IPS-NIHi7 (cell line): ENCODE results near the gene FADS6.
A peak's percentile ranks its signal among the peaks of the same experiment; 100 is the strongest.

ENCODE experiments used
- DNase-seq: peaks from one replicate; pipeline ENCODE4 v3.0.0; 2012; ENCODE audit warnings: mixed read lengths; ENCODE audit errors: extremely low spot score

FADS6 gene, protein sequence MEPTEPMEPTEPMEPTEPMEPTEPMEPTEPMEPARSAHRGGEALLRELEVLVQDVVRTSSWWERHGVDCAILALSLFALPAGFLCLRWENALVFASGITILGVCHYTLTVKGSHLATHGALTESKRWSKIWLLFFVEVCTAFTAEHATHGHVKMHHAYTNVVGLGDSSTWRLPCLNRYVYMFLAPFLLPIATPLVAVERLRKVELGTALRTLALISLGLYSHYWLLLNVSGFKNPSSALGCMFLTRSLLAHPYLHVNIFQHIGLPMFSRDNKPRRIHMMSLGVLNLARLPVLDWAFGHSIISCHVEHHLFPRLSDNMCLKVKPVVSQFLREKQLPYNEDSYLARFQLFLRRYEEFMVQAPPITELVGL

GRCh38 chr17:74892974-74893911, at the start of gene FADS6:
Gene FADS6, minus strand, starts transcription at chr17:74893633. Its CDS starts 38 bp downstream, at chr17:74893595.
- peak; percentile 66 for DNase-seq

DNA sequence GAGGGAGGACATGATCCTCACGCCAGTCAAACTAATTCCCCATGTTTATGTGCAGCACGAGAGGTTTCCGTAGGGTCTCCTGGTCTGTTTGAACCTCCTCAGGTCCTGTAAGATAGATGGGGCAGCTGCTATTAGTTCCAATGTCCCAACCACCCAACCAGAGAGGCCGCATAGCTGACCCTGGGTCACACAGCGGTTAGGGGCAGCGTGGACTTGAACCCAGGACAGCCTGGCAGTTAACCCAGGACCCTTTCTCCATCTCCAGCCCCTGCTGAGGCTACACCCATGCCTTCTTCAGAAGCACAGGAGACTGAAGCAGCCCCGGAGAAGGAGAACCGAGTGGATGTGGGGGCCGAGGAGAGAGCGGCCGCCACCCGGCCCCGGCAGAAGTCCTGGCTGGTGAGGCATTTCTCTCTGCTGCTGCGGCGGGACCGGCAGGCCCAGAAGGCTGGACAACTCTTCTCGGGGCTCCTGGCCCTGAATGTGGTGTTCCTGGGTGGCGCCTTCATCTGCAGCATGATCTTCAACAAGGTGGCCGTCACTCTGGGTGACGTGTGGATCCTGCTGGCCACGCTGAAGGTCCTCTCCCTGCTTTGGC, 47.8 kb upstream of the FADS6 start:
- DNase-seq: no peak

DNA sequence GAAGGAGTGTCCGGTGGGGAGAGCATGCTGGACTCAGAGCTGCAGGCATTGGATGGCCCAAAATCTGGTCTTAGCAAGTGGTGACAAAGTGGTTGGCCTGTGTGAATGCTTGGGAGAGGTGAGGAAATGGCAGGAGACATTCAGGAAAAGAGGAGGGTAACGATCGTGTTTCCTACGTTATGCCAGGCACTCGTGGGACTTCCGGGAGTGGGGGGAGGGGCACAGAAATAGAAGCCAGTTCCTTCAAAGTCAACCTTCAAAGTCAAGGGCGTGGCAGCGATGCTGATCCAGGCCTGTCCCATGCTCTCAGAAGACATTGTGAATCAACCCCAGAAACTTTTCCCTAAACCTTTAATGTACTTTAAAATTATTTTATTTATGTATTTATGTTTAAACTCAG, 46.1 kb upstream of the FADS6 start:
- DNase-seq: no peak

- no peak for DNase-seq
Measured at GRCh38 chr17:74938194-74938950, 44.9 kb upstream of the FADS6 start.

GRCh38 chr17:74937064-74938051, 43.9 kb upstream of the FADS6 start:
- DNase-seq: peak; percentile 57

DNA sequence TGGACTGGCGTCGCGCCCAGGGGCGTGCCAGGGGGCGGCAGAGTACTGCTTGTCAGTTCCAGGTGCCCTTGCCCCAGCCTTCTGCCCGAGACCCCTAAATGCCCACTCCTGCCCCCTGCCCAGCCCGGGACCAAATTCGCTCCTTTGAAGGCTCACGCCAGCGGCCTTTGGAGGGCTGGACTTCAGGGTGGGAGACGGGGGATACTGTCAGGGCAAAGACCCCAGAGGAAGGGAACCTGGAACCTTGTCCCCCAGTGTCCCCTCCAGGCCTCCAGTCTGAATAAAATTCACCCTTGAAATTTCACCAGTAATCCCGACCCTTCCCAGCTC, 43.0 kb upstream of the FADS6 start:
- no peak for DNase-seq

DNA sequence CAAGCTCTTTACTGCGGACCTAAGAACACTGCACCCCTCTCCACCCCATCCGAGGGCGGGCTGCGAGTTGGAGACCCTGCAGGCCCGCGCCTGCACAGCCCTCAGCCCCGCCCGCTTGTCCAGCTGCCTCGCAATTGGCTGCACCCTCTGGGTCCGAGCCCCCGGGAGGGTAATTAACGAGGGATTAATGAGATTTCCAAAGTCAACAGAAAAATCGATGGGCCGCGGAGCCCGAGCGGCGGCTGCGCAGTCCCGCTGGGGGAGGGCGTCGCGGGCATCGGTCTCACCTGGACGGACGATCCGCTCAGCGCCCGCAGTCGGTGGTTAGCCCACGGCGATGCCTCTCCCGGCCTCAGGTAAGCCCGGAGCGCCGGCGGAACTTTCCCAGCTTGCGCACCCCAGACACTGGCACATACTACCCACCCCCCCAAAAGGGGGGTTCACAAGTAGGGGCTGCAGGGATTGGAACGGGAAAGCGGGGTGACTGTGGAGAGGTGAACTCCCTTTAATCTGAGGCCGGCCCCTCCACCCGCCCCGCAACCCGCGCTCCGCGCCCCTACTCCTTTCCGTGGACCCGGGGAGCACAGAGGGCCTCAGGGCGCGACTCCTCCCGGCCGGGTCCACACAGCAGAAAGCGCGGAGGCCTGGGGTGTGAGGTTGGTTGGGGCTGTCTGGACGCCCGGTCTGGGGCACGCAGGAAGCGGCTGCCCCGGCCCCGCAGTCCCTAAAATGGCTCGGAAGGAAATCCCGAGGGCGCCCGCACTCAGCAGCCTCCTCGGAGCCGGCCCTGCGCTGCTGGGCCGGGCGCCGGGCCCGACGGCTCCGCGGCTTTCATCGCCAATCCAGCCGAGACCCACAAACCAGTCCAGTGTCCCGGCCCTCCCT, 42.4 kb upstream of the FADS6 start, which contains the start of gene OTOP3:
TSS of gene OTOP3 (plus strand) at position 314 of the 885 bp plus-strand sequence. CDS start at position 338, 24 bp downstream.
- peak; percentile 51 for DNase-seq

- DNase-seq: no peak
Measured at GRCh38 chr17:74935048-74935447, 41.6 kb upstream of the FADS6 start.

- DNase-seq: no peak
Measured at GRCh38 chr17:74930535-74931036, 37.2 kb upstream of the FADS6 start.

DNA sequence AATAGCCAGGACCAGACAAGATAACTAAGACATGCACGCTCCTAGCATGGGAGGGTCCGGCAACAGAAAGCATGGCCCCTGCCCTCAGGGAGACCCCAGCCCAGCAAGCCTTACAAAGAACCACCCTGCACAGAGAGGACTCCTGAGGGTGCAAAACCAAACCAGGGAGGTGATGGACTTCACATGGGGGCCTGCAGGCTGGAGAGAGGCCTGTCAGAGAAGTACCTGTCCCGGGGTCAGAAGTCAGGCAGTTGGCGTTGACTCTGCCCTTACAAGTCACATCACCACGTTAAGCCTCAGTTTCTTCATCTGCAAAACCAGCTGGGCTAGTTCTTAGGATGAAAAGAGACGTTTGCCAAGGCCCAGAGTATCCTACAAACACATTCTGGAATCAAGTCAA, 35.4 kb upstream of the FADS6 start:
- no peak for DNase-seq

- no peak for DNase-seq
Measured at GRCh38 chr17:74925242-74925641, 31.8 kb upstream of the FADS6 start.

- no peak for DNase-seq
Measured at GRCh38 chr17:74924250-74924948, 31.0 kb upstream of the FADS6 start, which contains the start of gene OTOP2. Gene OTOP2, plus strand, starts transcription at chr17:74924273. Its CDS starts 360 bp downstream, at chr17:74924633.

- peak; percentile 83 for DNase-seq
Measured at GRCh38 chr17:74923538-74924249, 30.3 kb upstream of the FADS6 start.

DNA sequence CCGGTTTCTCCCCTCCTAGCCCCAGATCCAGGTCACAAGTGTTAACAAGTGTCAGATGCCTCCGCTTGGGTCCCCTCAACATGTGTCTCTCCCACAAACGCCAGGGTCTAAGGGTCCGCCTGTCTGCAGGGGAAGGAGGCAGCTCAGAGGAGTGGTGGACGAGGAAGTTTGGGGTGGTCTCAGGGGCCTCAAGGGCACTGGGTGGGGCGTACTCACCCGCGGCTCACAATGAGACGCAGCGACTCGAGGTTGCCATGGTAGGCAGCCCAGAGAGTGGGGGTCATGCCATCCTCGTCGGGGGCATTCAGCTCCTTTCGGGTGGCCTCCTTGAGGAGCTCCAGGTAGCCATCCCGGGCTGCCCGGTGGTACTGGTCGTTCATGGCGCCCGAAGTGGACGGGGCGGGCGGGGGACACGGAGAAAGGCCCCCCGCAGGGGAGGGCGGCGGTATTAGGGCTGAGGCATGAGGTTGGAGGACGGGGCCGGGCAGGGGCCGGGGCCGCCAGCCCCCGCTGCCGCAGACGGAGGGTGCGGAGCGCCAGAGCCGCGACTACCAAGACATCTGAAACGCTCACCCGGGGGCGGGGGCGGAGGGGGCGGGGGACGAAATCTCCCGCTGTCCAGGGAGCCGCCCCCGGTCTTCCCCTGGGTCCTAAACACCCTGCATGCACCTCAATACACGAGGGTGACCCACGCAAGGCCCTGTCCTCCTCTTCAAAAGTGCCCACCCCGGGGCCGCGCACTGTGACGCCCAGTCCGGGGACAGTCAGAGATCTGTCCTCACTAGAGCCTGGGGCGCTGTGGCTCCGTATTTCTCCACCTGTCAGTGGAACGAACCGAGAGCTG, 29.5 kb upstream of the FADS6 start, which contains the start of gene USH1G:
TSS of gene USH1G (minus strand) at position 562 of the 844 bp plus-strand sequence. CDS start at position 380, 182 bp downstream.
- DNase-seq: peak; percentile 77

DNA sequence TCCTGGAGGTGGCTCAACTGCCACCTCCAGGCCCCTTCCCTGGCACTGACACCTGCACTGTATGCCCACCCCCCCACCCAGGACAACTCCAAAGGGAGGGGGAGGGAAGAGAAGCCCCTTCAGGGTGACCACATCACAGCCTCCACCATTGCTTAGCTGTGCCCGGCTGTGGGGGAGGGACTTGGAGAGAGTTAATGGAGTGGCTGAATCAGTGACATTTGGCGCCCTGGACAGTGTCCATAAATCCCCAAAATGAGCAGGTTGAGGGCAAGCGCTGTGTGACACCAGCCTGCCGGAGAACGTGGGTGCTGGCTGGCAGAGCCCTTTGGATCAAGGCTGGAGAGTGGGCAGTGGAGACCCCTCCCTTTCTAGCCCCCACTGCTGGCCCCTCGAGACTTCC, 28.7 kb upstream of the FADS6 start:
- no peak for DNase-seq

DNA sequence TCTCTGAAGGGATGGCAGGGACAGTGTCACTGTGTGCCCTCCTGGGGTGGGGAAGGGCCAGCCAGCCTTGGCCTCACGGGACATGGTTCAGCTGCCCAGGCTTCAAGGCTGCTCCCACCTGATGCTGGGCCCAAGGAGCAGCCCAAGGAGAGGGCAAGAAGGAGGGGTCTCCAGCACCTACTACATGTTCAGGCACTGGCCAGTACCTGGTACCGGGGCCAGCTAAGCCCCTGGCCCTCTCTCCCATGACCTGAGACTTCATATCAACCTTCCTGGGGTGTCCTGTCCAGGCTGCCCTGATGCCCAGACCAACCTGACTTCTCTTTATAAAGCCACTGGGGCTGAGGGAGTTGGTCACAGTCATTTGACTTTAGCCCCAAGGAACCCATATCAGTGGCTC, 28.3 kb upstream of the FADS6 start:
- no peak for DNase-seq
